Fibroblast of the aortic adventitia (primary cell): ENCODE data around the gene FUCA1. TPM values are rescaled to one million over a fixed set of nuclear protein-coding genes. Genes with fewer than 3 reads are reported as not detected.

Experiments used
- DNase-seq: peaks from one replicate; pipeline ENCODE4 v3.0.0-alpha.2; 2010; ENCODE audit warnings: low read depth
- H3K4me3 ChIP-seq: 2 replicates; pipeline ENCODE4 v1.5.1; 2011; ENCODE audit warnings: low read depth, mild to moderate bottlenecking, control low read depth, low read length, moderate library complexity
- CTCF ChIP-seq: IDR thresholded peaks from 2 replicates; pipeline ENCODE4 v1.5.1; 2011; ENCODE audit warnings: mild to moderate bottlenecking, low read length, control low read depth, inconsistent platforms; ENCODE audit not compliant: insufficient read depth
- total RNA-seq: library from RNA; depleted of rRNA; stranded (reverse); fragments of >200 nt; gene quantifications from 2 replicates; pipeline ENCODE4 v1.2.3, GENCODE V29; 2012; ENCODE audit warnings: low replicate concordance

Gene FUCA1
- total RNA-seq, 1 donor: 5.9 TPM

- TF ChIP-seq CTCF: no peak
- no peak overlapping the region for H3K4me3 ChIP-seq
- DNase-seq: no peak
These were observed 69.4 kb downstream of the FUCA1 start for GRCh38 chr1:23798662-23799142.

- no peak overlapping the region for H3K4me3 ChIP-seq
- TF ChIP-seq CTCF: no peak
- no peak for DNase-seq
These were observed 70.3 kb downstream of the FUCA1 start for GRCh38 chr1:23797478-23798448.

- no peak overlapping the region for H3K4me3 ChIP-seq
- TF ChIP-seq CTCF: no peak
- DNase-seq: no peak
These were observed 71.4 kb downstream of the FUCA1 start for GRCh38 chr1:23796466-23797271.

GRCh38 chr1:23795676-23796465, 72.2 kb downstream of the FUCA1 start:
- no peak for TF ChIP-seq CTCF
- no peak overlapping the region for H3K4me3 ChIP-seq
- no peak for DNase-seq

Other genes with a start within 250 kb of the FUCA1 start
- 442 and 1,073 TPM in 2 replicates for gene RPL11, start 176.5 kb downstream of the FUCA1 start, total RNA-seq
- gene ELOA, start 124.8 kb downstream of the FUCA1 start, total RNA-seq: 33.4 and 41.9 TPM in 2 replicates
- gene PITHD1, start 89.9 kb downstream of the FUCA1 start, total RNA-seq: 43.8 and 50.0 TPM in 2 replicates
- gene LYPLA2, start 77.1 kb downstream of the FUCA1 start, total RNA-seq: 11.8 and 39.9 TPM in 2 replicates
- 5.0 and 16.7 TPM in 2 replicates for gene GALE, start 67.5 kb downstream of the FUCA1 start, total RNA-seq
- 28.4 and 38.1 TPM in 2 replicates for gene HMGCL, start 42.9 kb downstream of the FUCA1 start, total RNA-seq
- under 0.01 TPM in 1 of 2 replicates, not detected in the other for gene CNR2, start 45.1 kb upstream of the FUCA1 start, total RNA-seq
- gene PNRC2, start 91.5 kb upstream of the FUCA1 start, total RNA-seq: 133 and 134 TPM in 2 replicates
- gene SRSF10, start 112.0 kb upstream of the FUCA1 start, total RNA-seq: 86.4 and 127 TPM in 2 replicates
- gene MYOM3, start 243.8 kb upstream of the FUCA1 start, total RNA-seq: under 0.01 TPM in 1 of 2 replicates, not detected in the other